Tibial artery (tissue), 4 donors: Measurements from ENCODE around the gene NDUFA9.

Experiments
- DNase-seq, 2 donors: peaks; one replicate each; pipeline ENCODE4 v3.0.0-alpha.2; 2019
- H3K27ac ChIP-seq, 2 donors: fragments of 200-600 bp; sonication (generic) in 1 of 2; 1 replicate in 1 of 2; 2 replicates in 1 of 2; pipeline ENCODE4 v1.5.1; 2018 to 2019; ENCODE audit warnings: mild to moderate bottlenecking in 1 of 2
- H3K27me3 ChIP-seq, 2 donors: fragments of 200-600 bp; sonication (generic) in 1 of 2; one replicate each; pipeline versions ENCODE4 v1.5.1 to v1.6.0; 2016 to 2019
- H3K36me3 ChIP-seq, 3 donors: fragments of 200-600 bp; sonication (generic) in 2 of 3; one replicate each; pipeline ENCODE4 v1.5.1; 2016 to 2019; ENCODE audit warnings: mild to moderate bottlenecking in 2 of 3
- H3K4me1 ChIP-seq, 4 donors: fragments of 200-600 bp; sonication (generic) in 2 of 4; 1 replicate in 3 of 4; 2 replicates in 1 of 4; pipeline ENCODE4 v1.5.1; 2016 to 2019
- H3K4me3 ChIP-seq, 2 donors: fragments of 200-600 bp; sonication (generic) in 1 of 2; 1 replicate in 1 of 2; 2 replicates in 1 of 2; pipeline ENCODE4 v1.5.1; 2018 to 2019; ENCODE audit warnings: mild to moderate bottlenecking in 2 of 2
- H3K9me3 ChIP-seq, 3 donors: fragments of 200-600 bp; sonication (generic) in 1 of 3; one replicate each; pipeline ENCODE4 v1.5.1; 2016 to 2019
- intact Hi-C: fragments of 100-400 bp; cut with DNase I; formaldehyde crosslinking; loops from one replicate; pipeline ENCODE4 v1.15.0; 2023; ENCODE audit warnings: low total_unique reads
- TF ChIP-seq, protein P1 (sequence below), 2 experiments: fragments of 200-600 bp in 1 of 2; fragments of 450-650 bp in 1 of 2; IDR thresholded peaks; one replicate each; pipeline ENCODE4 v1.5.1; 2017 to 2019; ENCODE audit warnings: antibody characterized with exemption in 2 of 2, mild to moderate bottlenecking in 1 of 2, moderate library complexity in 1 of 2

Gene NDUFA9

GRCh38 chr12:4690760-4691159 is 41.8 kb downstream of the NDUFA9 start:
- DNase-seq: no peak
- TF ChIP-seq, protein P1, sequence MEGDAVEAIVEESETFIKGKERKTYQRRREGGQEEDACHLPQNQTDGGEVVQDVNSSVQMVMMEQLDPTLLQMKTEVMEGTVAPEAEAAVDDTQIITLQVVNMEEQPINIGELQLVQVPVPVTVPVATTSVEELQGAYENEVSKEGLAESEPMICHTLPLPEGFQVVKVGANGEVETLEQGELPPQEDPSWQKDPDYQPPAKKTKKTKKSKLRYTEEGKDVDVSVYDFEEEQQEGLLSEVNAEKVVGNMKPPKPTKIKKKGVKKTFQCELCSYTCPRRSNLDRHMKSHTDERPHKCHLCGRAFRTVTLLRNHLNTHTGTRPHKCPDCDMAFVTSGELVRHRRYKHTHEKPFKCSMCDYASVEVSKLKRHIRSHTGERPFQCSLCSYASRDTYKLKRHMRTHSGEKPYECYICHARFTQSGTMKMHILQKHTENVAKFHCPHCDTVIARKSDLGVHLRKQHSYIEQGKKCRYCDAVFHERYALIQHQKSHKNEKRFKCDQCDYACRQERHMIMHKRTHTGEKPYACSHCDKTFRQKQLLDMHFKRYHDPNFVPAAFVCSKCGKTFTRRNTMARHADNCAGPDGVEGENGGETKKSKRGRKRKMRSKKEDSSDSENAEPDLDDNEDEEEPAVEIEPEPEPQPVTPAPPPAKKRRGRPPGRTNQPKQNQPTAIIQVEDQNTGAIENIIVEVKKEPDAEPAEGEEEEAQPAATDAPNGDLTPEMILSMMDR (IDR thresholded peaks at IDR 0.05): no peak

More at GRCh38 chr12:4690760-4691159, 41.8 kb downstream of the NDUFA9 start:
- Histone ChIP-seq H3K36me3 (peaks cover 11 to 39% (median 28%) of the 10 kb centered on the region in 3 donors), H3K27me3 (no peaks in the 10 kb centered on the region), H3K4me3 (no peak overlapping the region), H3K9me3 (no peaks in the 10 kb centered on the region), H3K4me1 (no peaks in the 10 kb centered on the region), H3K27ac (no peak overlapping the region)
- intact Hi-C loops: no loop called here
